ENCODE data around the gene CSNK1A1.

DNA sequence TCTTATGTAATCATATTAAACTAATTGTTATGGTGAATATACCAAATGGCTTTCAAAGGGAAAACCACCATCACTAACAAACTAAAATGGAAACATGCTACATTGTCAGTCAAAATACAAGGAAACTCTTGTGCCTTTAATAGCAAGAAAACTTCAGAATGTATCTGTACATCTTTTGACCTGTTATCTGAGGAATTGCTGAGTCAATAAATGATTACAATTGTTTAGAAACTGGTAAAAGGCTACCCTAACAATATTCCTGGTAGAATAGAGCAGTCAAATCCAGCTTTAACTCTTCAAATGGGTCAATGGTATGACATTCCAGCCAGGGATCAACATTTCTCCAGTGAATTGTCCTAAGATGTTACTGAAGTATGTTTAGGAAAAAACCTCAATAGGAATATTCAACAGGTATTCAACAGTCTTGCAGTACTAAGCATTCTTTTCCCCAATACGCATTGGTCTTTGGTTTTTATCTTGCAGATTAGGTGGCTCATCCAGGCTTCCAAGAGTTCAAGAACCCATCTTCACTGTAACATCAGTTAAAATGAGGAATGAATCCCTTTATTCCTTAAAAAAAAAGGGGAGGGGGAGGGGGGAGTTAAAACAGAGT is 52.4 kb downstream of the CSNK1A1 start:
- TF ChIP-seq, protein P1, sequence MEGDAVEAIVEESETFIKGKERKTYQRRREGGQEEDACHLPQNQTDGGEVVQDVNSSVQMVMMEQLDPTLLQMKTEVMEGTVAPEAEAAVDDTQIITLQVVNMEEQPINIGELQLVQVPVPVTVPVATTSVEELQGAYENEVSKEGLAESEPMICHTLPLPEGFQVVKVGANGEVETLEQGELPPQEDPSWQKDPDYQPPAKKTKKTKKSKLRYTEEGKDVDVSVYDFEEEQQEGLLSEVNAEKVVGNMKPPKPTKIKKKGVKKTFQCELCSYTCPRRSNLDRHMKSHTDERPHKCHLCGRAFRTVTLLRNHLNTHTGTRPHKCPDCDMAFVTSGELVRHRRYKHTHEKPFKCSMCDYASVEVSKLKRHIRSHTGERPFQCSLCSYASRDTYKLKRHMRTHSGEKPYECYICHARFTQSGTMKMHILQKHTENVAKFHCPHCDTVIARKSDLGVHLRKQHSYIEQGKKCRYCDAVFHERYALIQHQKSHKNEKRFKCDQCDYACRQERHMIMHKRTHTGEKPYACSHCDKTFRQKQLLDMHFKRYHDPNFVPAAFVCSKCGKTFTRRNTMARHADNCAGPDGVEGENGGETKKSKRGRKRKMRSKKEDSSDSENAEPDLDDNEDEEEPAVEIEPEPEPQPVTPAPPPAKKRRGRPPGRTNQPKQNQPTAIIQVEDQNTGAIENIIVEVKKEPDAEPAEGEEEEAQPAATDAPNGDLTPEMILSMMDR (IDR thresholded peaks at IDR 0.05) = no peak
- TF ChIP-seq ZFX (IDR thresholded peaks at IDR 0.05; ENCODE audit: borderline replicate concordance) = no peak

Data from 22Rv1 (cell line).